ENCODE measurements around the gene POLD2.

POLD2 gene

DNA sequence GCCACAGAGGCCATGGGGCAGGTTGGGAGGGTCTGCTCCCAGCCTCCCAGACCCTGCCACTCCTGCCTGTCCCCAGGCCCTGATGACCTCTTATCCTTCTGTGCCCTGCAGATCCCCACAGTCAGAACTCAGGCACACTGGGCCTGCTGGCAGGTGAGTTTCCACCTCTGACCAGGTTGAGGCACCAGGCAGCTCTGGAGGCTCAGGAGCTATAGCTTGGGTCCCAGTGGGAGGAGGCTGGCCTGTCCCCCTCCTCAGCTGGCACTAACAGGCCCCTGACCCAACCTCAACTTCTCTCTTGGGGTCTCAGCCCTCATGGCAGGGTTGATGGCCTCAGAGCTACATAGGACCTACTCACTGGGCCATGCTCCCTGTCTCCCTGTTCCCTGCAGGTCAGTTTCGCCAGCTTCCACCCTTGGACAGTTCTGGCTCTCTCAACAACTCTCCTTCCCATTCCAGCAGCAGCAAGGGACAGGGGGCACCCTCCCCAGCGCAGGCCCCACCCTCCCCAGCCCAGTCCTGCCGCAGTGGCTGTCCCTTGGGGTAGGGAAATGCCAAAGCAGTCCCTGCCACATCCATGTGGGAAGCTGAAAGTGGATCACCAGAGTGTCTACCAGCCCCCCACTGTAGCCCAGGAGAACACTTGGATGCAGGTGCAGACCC, 21.9 kb downstream of the POLD2 start:
- no peak for DNase-seq (ENCODE audit: low read depth)

DNA sequence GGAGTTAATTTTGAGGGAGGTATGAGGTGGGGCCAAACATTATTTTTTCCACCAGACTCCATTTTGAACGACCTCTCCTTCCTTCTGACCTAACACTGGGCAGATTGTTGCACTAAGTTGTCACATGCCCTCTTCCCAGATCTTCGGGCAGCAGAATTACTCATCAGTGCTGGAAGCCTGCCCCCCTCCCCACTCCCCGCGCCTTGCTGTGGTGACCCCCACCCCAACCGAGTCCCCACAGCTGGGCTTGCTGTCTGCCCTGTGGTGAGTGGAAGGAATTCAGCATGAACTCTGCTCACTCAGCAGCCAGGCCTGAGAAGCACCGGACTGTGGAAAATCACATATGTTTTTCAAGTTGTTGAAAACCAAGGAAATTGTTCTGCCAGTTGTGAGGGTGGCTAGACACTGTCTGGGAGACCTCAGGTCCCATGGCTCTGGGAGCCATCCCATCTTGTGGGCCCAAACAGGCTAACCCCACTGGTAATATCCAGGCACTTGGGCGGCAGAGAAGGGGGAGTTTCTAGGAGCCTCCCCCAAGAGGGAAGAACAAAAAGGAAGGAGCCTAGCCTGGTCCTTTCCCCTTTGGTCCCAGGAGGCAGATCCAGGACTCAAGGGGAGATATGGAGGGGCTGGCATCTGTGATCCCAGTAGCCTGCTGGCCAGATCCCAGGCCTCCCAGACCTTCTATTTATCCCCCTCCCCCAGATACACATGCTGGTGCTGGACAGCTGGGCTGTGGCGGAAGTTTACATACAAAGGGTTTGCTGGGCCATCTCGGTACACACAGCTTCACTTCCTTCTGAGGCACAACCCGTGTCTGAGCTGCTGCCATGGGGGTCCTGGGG, 22.7 kb downstream of the POLD2 start:
- DNase-seq (ENCODE audit: low read depth): no peak

DNA sequence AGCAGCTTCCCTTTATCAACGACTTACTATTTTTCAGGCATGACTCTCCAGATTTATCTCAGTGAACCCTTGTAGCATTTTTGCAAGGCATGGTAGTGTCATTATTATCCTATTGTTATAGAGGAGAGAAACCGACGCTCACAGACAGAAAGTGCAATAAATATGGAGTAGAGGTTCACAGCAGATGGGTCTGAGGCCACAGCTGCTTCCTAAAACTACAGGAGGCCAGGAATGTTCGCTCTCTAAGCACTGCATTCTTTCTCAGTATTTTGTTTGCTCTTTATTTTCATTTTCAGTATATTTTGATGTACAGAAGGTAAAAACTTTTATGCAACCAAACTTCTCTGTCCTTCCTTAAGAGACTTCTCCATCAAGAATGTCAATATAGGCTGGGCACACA, 23.7 kb downstream of the POLD2 start:
- no peak for DNase-seq (ENCODE audit: low read depth)

DNA sequence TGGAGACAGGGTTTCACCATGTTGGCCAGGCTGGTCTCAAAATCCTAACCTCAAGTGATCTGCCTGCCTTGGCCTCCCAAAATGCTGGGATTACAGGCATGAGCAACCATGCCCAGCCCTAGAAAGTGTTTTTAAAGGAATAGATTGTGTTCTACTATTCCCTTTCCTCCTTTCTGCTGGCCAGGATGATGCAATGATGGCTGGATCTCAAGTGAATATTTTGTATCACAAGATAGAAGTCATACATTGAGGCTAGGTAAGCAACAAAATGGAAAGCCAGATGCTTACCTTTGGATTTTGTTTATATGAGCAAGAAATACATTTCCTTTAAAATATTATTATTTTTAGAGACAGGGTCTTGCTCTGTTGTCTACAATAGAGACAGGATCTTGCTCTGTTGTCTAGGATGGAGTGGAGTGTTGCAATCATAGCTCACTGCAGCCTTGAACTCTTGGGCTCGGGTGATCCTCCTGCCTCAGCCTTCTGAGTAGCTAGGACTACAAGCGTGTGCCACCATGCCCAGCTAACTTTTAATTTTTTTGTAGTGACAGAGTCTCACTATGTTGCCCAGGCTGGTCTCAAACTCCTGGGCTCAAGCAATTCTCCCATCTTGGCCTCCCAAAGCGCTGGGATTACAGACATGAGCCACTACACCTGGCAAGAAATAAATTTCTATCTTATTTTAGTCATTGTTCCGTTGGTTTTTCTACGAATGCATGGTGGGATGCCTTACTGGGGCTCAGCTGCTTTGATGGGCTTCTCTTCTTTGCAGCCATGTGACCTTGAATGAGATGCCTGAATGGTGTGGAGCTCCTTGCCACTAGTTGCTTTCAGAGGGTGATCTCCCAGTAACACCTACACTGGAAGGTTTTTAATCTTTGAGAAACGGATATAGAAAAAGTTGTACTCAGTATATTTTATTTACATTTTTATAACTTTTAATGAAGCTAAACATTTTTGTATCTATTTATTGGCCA, 25.0 kb downstream of the POLD2 start:
- DNase-seq (ENCODE audit: low read depth): no peak

DNA sequence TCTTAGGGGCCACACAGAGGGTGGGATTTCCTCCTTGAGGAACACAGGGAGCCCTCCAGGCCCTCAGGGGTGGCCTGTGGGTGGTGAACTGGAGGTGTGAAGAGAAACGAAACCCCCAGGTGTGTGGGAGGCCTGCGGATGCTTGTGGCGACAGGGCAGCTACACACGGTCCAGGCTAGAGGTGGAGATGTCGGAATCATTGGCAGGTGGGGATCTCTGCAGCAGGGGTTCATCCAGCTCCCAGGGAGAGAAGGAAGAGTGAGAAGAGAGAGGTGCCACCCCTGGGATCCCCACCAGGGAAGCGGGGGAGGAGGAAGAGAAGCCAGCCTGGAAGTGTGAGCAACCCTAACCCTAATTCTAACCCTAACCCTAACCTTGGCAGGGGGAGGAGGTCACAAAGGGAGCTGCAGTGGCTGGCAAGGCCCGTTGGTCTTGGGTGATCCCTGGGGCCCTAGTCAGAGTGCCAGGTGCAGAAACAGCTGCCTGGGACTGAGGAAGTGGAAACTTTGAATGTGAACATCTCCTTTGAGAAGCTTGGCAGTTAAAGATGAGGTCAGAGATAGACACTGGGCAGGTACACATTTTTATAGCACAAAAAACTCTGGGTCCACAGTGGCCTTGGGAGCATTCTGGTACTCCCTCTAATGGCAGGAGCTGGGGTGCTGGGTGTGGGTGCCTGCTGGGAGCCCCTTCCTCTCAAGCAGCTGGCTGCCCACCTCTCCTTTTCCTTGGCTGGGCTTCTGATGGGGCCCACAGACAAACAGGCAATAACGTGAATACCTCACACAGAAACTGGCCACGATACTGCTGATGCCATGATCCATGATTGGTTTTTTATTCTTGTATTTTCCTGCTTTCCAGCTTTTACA, 26.1 kb downstream of the POLD2 start:
- DNase-seq (ENCODE audit: low read depth): no peak

DNA sequence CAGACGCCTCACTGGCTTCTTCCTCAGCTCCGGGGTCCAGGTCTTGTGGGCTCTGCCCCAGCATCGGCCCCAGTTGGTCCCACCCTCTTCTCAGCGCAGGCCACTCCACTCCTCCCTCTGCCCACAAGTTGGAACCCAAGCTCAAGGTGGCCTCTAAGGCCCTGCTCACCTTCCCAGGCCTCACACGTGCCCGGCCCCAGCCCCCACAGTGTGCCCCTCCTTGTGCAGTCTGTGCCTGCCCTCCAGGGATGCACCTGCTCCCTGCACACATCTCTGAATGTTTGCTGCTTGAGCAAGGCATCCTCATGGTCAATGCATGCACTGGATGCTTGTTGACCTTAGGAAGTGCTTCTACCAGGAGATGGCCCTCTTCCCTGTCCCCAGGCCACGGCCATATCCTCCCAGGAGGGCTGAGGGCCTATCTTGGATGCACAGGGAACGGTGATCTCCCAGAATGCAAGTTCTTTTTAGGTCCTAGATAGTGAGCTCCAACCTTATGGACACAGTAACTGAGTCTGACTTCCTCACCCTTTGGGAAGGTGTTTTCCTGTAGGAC, 26.9 kb downstream of the POLD2 start:
- no peak for DNase-seq (ENCODE audit: low read depth)

DNA sequence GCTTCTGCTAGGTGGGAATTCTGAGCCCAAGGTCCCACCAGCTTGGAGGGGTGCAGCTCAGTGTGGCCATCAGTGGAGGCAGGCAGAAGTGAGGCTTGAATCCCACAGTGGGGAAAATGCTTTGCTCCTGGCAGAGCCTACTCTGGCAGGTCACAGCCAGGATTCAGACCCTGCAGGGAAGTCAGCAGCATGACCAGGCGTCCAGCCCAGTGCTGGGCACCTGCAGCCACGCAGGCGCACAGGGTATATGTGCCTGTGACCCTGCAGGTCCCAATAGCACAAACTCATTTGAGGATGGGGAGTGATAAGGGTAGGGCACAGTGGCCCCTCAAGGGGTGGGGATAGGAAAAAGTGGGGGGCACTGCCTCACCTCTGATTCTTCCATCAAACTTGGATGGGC, 27.6 kb downstream of the POLD2 start:
- no peak for DNase-seq (ENCODE audit: low read depth)

DNA sequence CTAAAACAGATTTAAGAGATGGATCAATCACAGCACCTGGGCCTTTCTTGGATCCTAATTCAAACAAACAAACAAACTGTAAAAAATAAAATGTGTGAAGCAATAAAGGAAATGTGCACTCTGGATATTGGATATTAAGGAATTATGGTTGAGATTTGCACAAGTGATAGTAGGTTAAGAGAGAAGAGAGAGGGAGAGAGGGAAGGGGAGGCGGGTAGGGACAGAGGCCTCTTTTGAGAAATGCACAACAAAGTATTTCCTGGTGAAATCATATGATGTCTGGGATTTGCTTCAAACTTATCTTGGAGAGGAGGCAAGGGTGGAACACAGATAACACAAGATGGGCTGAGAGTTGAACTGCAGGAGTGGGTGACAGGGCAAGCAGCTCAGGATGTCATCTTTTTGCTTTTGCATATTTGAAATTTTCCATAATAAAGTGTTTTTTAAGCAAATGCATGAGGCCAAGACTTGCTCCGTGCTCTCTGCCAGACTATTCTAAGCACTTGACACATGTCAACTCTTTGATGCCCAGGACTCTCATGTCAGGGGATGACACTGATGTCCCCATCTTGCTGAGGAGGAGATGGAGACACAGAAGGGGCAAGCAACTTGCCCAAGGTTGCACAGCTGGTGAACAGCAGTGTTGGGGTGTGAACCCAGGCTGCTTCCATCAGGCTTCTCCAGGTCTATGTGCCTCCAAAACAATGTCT, 28.3 kb downstream of the POLD2 start:
- no peak for DNase-seq (ENCODE audit: low read depth)

DNA sequence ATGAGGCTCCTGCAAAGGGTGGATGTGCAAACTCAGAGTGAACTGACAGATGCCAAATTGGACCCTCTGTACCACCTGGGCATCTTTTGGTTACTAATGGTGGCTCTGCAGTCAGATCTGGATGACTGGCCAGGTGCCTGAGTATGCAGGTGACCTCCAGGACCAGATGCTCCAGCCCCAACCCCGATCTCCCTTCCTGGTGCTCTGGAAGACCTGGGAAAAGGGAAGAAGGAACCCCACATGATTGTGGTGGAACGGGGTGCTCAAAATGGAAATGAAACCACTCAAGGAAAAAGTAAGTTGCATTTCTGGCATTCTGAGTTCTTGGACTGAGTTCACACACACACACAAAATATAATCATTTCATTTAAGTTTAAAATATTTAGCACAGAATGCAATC, 29.0 kb downstream of the POLD2 start:
- DNase-seq (ENCODE audit: low read depth): no peak

DNA sequence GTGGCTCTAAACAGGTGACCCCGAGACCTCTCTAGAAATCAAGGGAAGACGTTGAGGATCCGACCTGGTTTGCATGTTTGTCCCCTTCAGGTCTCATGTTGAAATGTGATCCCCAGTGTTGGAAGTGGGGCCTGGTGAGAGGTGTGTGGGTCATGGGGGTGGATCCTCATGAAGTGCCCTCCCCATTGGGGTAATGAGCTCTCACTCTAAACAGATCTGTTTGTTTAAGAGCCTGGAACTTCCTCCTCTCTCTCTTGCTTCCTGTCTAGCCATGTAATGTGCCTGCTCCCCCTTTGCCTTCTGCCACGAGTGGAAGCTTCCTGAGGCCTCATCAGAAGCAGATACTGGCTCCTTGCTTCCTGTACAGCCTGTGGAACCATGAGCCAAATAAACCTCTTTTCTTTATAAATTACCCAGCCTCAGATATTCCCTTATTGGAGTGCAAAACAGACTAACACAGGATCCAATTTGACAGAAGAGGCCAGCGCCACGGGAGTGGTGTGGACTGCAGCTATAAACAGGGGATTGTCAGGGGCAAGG, 30.2 kb downstream of the POLD2 start:
- no peak for DNase-seq (ENCODE audit: low read depth)

DNA sequence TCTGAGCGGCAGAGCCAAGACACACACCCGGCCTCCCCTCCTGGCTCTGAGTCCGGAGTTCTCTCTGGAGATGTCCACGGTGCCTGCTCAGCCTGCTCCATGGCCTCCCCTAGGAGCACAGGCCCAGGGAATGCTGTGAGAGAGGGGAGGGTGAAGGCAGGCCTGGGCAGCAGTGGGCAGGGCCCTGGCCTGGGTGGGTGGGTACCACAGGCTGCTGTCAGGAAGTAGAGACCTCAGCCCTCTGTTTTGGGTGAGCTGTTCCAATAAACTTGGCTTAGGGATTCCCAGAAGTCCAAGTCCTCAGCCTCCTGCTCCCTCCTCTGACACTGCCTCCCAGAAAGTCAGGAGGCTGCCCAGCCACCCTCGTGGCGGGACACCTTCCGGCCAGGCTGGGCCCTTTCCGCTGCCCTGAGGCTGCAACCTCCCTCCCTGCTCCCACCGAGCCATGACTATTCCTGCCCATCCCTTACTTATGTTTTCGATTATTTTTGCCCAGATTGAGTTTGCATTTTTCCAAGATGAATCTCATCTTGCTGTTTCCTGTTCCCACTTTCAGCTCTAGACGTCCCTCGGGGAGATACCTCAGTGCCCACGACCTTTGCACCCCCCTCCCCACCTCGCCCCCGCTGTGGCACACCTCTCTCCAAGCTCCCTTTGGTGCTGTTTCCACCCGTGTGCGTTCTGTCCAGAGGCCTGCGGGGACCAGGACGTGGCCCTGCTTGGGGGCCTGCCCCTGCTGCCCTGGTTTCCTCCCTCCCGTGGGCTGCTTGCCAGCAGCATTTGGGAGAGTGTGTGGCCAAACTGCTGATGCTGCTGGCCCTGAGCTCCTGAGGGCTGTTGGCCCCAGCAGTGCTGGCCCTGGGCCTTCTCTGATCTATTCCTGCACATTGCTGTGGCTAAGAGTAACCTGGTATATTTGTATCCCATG, 35.2 kb downstream of the POLD2 start:
- DNase-seq (ENCODE audit: low read depth): no peak

DNA sequence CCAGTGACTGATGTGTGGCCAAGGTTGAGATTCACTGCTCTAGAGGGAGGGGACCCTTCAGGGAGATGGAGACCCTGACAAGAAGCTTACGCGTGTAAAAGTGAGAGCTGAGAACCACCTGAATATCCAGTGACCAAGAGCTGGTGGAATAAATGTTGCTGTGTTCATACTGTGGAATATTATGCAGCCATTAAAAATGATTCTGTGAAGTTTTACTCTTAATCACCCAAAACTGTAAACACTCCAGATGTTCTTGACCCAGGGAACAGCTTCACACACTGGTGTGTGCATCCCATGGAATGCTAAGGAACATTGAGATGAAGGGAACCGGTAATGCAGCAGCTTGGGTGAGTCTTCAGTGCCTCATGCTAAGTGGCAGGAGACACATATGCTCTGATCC, 36.7 kb downstream of the POLD2 start:
- DNase-seq (ENCODE audit: low read depth): no peak

DNA sequence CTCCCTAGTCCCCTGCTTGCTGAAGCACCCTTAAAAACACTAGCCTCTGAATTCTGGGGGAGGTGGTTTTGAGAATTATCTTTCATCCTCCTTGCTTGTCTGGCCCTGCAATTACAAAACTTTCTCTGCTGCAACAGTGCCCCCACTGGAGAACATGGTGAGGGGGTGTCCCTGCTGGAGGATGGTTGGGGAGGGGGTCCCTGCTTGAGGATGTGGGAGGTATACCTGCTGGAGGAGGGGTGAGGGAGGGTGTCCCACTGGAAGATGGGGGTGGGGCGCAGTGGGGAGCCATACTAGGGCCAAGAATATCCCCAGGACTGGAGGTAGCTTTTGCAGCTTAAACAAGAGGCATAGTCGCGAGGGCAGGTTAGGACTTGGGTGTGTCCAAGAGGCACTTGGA, 37.8 kb downstream of the POLD2 start:
- DNase-seq (ENCODE audit: low read depth): no peak

DNA sequence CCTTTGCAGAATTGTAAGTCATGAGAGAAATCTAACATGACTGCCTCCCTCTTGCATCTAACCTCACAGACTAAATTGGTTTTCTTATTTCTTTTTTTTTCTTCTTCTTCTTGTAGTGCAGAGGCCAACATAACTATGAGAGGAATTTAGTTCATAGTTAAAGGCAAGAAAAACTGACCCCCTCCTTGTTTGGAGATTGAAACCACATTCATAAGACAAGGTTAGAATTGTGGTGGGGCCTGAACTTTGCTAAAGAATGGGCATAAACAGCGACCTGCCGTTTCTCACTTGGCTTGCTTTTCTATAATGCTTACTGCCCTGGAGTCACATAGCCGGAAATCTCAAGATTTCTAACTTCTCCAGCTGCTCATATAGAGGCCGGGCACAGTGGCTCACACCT, 38.6 kb downstream of the POLD2 start:
- no peak for DNase-seq (ENCODE audit: low read depth)

DNA sequence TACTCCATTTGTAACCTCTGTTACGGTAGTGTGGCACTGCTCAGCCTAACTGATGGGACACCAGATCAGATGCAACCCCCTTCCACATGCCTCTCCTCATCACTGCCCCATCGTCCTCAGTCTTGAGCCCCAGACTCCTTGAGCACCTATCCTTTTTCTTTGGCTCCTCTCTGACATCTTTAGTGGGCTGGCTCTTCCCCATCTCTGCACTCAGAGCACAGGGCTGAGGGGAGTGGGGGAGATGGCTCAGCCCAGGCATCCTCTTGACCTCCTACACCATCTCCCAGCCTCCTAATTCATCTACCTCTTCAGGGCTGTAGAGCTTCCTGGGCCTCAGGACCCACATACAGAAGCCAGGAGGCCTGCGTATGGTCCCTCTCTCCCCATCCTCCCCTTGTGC, 39.6 kb downstream of the POLD2 start:
- DNase-seq (ENCODE audit: low read depth): no peak

DNA sequence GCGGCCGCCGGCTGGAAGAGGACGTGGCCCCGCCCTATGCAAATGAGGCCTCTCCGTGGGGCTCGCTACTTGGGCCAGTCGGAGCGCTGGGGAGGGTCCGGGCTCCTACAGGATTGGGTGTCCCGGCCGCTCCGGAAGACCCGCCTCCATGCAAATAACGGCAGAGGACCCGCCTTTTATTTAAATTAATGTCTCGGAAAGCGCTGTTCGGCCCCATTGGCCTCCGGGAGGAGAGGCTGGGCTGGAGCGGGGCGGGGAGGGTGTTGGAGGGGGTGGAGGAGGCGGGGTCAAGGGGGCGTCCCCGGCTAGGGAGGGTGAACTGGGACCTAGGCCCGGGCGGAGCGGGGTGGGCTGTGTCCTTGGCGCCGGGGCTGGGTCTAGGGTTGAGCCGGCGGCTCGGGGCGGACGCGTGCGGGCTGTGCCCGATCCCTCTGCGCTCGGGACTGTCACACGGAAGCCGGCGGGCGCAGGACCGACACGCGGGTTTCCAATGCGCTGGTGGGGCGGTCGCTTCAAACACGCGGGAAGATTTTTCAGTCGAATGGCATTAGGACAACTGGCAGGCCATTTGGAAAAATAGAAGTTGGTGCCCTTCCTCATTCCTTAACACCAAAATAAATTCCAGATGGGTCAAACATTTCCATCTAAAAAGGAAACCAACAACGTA, 40.7 kb downstream of the POLD2 start:
- DNase-seq (ENCODE audit: low read depth): peak; percentile 96

DNA sequence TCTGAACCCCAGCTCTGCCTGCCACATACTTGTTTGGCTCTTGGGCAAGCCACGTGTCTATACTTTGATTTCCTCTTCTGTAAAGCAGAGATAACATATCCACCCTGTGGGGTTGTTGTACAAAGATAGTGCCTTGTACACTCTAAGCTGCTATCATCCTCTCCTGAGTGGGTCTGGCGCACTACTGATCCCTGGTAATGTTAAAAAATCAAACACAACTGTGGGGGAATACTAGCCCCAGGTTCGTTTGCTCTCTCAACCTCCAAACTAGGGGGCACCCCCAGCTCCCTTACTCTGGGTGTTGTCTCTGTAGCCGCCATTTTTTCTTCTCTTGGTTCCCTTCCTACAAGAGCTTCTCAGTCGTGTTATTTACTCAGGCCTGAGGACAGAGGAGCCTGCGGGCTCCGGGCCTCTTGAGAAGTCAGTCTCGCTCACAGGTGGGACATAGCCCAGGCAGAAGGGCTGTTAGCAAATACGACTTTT, 42.0 kb downstream of the POLD2 start:
- no peak for DNase-seq (ENCODE audit: low read depth)

DNA sequence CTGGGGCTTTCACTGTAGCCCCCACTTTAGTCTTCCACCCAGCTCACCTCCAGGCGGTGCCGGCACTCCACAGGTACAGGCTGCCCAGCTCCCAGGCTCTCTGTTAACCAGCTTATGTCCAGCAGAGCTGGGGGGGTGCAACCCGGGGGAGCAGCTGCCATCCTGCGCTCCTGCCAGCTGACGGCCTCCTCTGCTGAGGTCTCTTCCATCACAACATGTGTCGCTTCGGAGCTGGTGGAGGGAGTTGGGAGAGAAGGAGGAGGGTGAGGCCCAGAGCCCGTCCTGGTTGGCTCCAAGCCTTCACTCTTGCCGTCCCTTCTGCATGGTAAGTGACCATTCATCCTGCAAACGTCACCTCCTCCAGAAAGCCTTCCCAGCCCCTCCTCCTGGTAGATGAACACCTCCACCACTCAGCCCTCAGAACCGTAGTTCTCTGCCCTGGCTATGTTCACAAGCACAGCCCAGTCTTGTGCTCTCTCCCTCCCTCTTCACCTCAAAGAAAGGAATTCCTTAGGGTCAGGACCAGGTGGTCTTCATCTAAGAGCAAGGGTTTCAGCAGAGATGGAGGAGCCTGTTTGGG, 42.6 kb downstream of the POLD2 start:
- no peak for DNase-seq (ENCODE audit: low read depth)

Measured in activated T-cell treated with anti-CD3 and anti-CD28 coated beads for 24 hours (primary cell).